GM12878 (cell line): ENCODE results near the gene PCED1B. TPM values are rescaled to one million over a fixed set of nuclear protein-coding genes. Genes with fewer than 3 reads are reported as not detected.

ENCODE experiments used
- ATAC-seq: fragments of 200-7000 bp; cut with Tn5 transposase; 3 replicates; pipeline ENCODE4 v1.9.1; 2020; ENCODE audit warnings: mild to moderate bottlenecking, moderate library complexity
- BruUV-seq: library from RNA; stranded (reverse); fragments of 400-500 nt; replicated peaks from 2 replicates; lab custom pipeline; 2021; lab: Mats Ljungman, UMichigan
- CTCF ChIA-PET: fragments of 300-600 bp; sonication (Branson Sonifier 250); formaldehyde crosslinking; extraction: SDS; loops from one replicate; lab custom pipeline; 2021; ENCODE audit warnings: inconsistent platforms; lab: Yijun Ruan, JAX
- POLR2A ChIA-PET: fragments of 350-600 bp; formaldehyde crosslinking; extraction: SDS; loops from one replicate; lab custom pipeline; 2021; ENCODE audit warnings: inconsistent platforms; lab: Charles Lee
- RAD21 ChIA-PET: fragments of 300-600 bp; sonication (Branson Sonifier 250); formaldehyde crosslinking; loops from one replicate; lab custom pipeline; 2023; ENCODE audit warnings: antibody characterized with exemption; ENCODE audit not compliant: unreplicated experiment; lab: Charles Lee
- SMC1A ChIA-PET: fragments of 300-600 bp; sonication (Branson Sonifier 250); formaldehyde crosslinking; loops from one replicate; lab custom pipeline; 2023; ENCODE audit not compliant: unreplicated experiment, uncharacterized antibody; lab: Charles Lee
- DNase-seq: peaks from one replicate; pipeline ENCODE4 v3.0.0-alpha.2; 2011; ENCODE audit warnings: low read depth, low spot score
- FAIRE-seq: peaks from 3 replicates; lab custom pipeline; 2011; peaks lifted over from hg19 to GRCh38; lab: Jason Lieb, UNC
- H2AFZ ChIP-seq: 2 replicates; pipeline ENCODE4 v1.6.0; 2011; ENCODE audit warnings: low read depth, low read length, control low read depth; ENCODE audit not compliant: control insufficient read depth
- H3K27ac ChIP-seq: 2 replicates; pipeline ENCODE4 v1.5.1; 2011; ENCODE audit warnings: control low read depth; ENCODE audit not compliant: control insufficient read depth, insufficient read depth
- H3K27me3 ChIP-seq, 2 experiments: replicated peaks in 1 of 2; 2 replicates each; pipeline versions ENCODE4 v1.6.0 to v1.6.1; 2011; ENCODE audit warnings: low read length in 1 of 2; ENCODE audit not compliant: control insufficient read depth in 2 of 2, insufficient read depth in 2 of 2
- H3K36me3 ChIP-seq, 2 experiments: 2 replicates each; pipeline ENCODE4 v1.5.1; 2011; ENCODE audit warnings: low read length in 1 of 2; ENCODE audit not compliant: control insufficient read depth in 2 of 2, insufficient read depth in 2 of 2
- H3K4me1 ChIP-seq: 2 replicates; pipeline ENCODE4 v1.6.1; 2011; ENCODE audit warnings: mild to moderate bottlenecking, low read length, moderate library complexity, mixed read lengths; ENCODE audit not compliant: control insufficient read depth, insufficient read depth
- H3K4me2 ChIP-seq: 2 replicates; pipeline ENCODE4 v1.6.0; 2011; ENCODE audit warnings: control low read depth; ENCODE audit not compliant: control insufficient read depth, insufficient read depth
- H3K4me3 ChIP-seq: fragments of 200-600 bp; sonication (generic); 2 replicates; pipeline ENCODE4 v1.5.1; 2016
- H3K79me2 ChIP-seq: 2 replicates; pipeline ENCODE4 v1.6.0; 2011; ENCODE audit warnings: low read length; ENCODE audit not compliant: control insufficient read depth, insufficient read depth
- H3K9ac ChIP-seq: 2 replicates; pipeline ENCODE4 v1.8.0; 2011; ENCODE audit warnings: low read length, control low read depth, mixed read lengths; ENCODE audit not compliant: control insufficient read depth, insufficient read depth
- H3K9me3 ChIP-seq: replicated peaks from 3 replicates; pipeline ENCODE4 v1.5.1; 2011; ENCODE audit warnings: mild to moderate bottlenecking, low read length; ENCODE audit not compliant: control insufficient read depth, insufficient read depth
- H4K20me1 ChIP-seq: 2 replicates; pipeline ENCODE4 v1.6.0; 2011; ENCODE audit not compliant: control insufficient read depth, insufficient read depth
- CHD4 ChIP-seq: fragments of 200-600 bp; sonication (generic); IDR thresholded peaks from 2 replicates; pipeline ENCODE4 v1.6.1; 2016; ENCODE audit warnings: mild to moderate bottlenecking
- EGR1 ChIP-seq, 2 experiments: IDR thresholded peaks; 1 replicate in 1 of 2; 2 replicates in 1 of 2; pipeline ENCODE4 v1.6.1; 2011 to 2012; ENCODE audit warnings: low read depth in 2 of 2, low read length in 2 of 2, borderline replicate concordance in 1 of 2, mild to moderate bottlenecking in 1 of 2, moderate library complexity in 1 of 2
- EP300 ChIP-seq, 2 experiments: fragments of 150-350 bp in 1 of 2; IDR thresholded peaks; 2 replicates each; pipeline ENCODE4 v1.6.1; 2011 to 2012; ENCODE audit warnings: low read depth in 2 of 2, low read length in 2 of 2, borderline replicate concordance in 1 of 2, improper control_type of control experiment in 1 of 2, inconsistent platforms in 1 of 2; ENCODE audit not compliant: control insufficient read depth in 1 of 2
- IRF3 ChIP-seq: fragments of 450-650 bp; IDR thresholded peaks from 2 replicates; pipeline ENCODE4 v1.6.1; 2014; ENCODE audit warnings: mild to moderate bottlenecking
- MXI1 ChIP-seq: fragments of 150-350 bp; IDR thresholded peaks from 2 replicates; pipeline ENCODE4 v1.6.1; 2011; ENCODE audit warnings: low read depth, mild to moderate bottlenecking, inconsistent platforms, low read length, improper control_type of control experiment
- NR2C2 ChIP-seq: IDR thresholded peaks from 2 replicates; pipeline ENCODE4 v1.6.1; 2011; ENCODE audit warnings: borderline replicate concordance, low read depth; ENCODE audit not compliant: control insufficient read depth, insufficient read length
- RAD51 ChIP-seq: fragments of 450-650 bp; IDR thresholded peaks from 2 replicates; pipeline ENCODE4 v1.6.1; 2016; ENCODE audit warnings: moderate library complexity, mild to moderate bottlenecking, inconsistent platforms
- RBBP5 ChIP-seq: fragments of 200-600 bp; sonication (generic); conservative IDR thresholded peaks from 2 replicates; pipeline ENCODE4 v1.6.1; 2016
- RCOR1 ChIP-seq: conservative IDR thresholded peaks from 2 replicates; pipeline ENCODE4 v1.6.1; 2012; ENCODE audit warnings: low read depth, low read length, improper control_type of control experiment
- ZNF207 ChIP-seq: fragments of 450-650 bp; IDR thresholded peaks from 2 replicates; pipeline ENCODE4 v1.6.1; 2014; ENCODE audit warnings: antibody characterized with exemption, mild to moderate bottlenecking, borderline replicate concordance
- whole genome bisulfite sequencing: methylation state at CpG from one replicate; pipeline ENCODE4 v1.1.6; 2016; ENCODE audit warnings: low lambda C conversion rate; ENCODE audit not compliant: insufficient replicate concordance, insufficient coverage; ENCODE audit errors: missing lambda C conversion rate; 5-methylcytosine and 5-hydroxymethylcytosine counted together
- in situ Hi-C: fragments of 300-500 bp; cut with MboI; formaldehyde crosslinking; loops from 9 replicates; pipeline ENCODE4 v1.14.3; 2018; ENCODE audit warnings: mixed read lengths
- intact Hi-C: fragments of 100-400 bp; cut with micrococcal nuclease; formaldehyde crosslinking; loops from one replicate; pipeline ENCODE4 v1.14.2; 2022; ENCODE audit not compliant: unreplicated experiment
- polyA plus RNA-seq, 11 experiments: library from polyadenylated mRNA; depleted of rRNA in 4 of 11; unstranded in 6 of 11; stranded (reverse) in 5 of 11; fragments of >200 nt; fragmentation: Nextera tagmentation in 4 of 11; fragmentation: Illumina TruSeq in 1 of 11; extraction: Ambion mirVana in 4 of 11; extraction: Trizol in 1 of 11; gene quantifications; 1 replicate in 1 of 11; 2 replicates in 10 of 11; pipeline versions ENCODE4 v1.2.1 to v1.2.3, GENCODE V29; 2011 to 2016; ENCODE audit warnings: inconsistent platforms in 2 of 11, missing spikeins in 2 of 11, low read depth in 1 of 11
- total RNA-seq, 4 experiments: library from RNA; depleted of rRNA in 3 of 4; stranded (reverse); fragments of >200 nt in 3 of 4; fragmentation: Illumina TruSeq in 1 of 4; extraction: Trizol in 1 of 4; gene quantifications; 2 replicates each; pipeline versions ENCODE4 v1.2.1 to v1.2.3, GENCODE V29; 2013 to 2021
- TF ChIP-seq, protein P1 (sequence below): fragments of 450-650 bp; IDR thresholded peaks from 2 replicates; pipeline ENCODE4 v1.6.1; 2017; ENCODE audit warnings: mild to moderate bottlenecking
- TF ChIP-seq, protein P2 (sequence below): fragments of 150-350 bp; IDR thresholded peaks from 2 replicates; pipeline ENCODE4 v1.6.1; 2016; ENCODE audit warnings: low read depth, low read length

Gene PCED1B
- total and polyA plus RNA-seq, 10 of the 15 experiments (the other 5 are each of a cell fraction or from before 2014, with no cell fraction given), result 0.80 to 8.8 (median 3.0) TPM

DNA sequence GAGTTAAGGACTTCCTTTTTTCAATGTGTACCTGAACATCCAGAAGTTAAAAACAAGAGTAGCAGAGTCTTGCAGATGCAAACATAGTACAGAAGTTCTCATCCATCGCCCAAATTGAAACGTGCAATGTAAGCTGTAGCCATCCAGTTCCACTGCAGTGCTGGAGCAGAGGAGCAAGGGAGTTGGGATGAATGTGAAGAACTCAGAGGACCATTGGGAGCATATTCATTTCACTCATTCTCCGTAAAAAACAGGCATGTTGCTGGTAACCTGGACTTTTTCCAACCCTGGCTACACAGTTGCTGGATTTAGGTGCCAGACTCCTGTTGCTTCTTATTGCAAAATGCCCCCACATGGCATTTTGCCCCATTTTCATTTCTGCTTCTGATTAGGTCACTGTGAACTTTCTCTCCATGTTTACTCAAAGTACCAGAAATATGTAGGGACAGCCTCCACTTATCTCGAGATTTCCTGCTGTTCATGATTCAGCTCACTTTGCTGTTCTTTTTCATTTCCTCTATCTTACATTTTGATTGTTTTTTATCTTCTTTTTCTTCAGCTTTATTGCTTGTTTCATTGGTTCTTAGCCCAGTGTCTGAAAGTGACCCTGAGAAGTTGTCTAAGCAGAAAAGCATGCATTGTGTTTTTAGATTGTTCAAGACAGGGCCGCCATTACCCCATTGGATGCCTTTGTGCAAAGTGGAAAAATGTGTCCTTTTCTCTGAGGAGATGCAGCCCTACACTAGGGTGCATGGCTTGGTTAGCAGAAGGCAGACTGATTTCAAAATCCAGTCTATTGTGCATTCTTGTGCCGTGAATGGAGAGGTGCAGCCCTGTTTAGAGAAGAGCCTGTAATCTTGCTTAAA is 109.4 kb downstream of the PCED1B start (continued):
- TF ChIP-seq, protein P1, sequence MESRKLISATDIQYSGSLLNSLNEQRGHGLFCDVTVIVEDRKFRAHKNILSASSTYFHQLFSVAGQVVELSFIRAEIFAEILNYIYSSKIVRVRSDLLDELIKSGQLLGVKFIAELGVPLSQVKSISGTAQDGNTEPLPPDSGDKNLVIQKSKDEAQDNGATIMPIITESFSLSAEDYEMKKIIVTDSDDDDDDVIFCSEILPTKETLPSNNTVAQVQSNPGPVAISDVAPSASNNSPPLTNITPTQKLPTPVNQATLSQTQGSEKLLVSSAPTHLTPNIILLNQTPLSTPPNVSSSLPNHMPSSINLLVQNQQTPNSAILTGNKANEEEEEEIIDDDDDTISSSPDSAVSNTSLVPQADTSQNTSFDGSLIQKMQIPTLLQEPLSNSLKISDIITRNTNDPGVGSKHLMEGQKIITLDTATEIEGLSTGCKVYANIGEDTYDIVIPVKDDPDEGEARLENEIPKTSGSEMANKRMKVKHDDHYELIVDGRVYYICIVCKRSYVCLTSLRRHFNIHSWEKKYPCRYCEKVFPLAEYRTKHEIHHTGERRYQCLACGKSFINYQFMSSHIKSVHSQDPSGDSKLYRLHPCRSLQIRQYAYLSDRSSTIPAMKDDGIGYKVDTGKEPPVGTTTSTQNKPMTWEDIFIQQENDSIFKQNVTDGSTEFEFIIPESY, result no peak
- TF ChIP-seq EP300 (IDR thresholded peaks at IDR 0.05; ENCODE audit: borderline replicate concordance in 1 of 2, control insufficient read depth in 1 of 2, low read depth in 2 of 2, low read length in 2 of 2) (no peak), RBBP5 (no peak), EGR1 (IDR thresholded peaks at IDR 0.05; ENCODE audit: borderline replicate concordance in 1 of 2, low read depth in 2 of 2, low read length in 2 of 2) (no peak)

GRCh38 chr12:47189728-47190127 is 110.3 kb downstream of the PCED1B start:
- ATAC-seq (no peak), FAIRE-seq (no peak), DNase-seq (no peak)
- H3K9ac ChIP-seq, result no peak overlapping the region
- 87% methylated on average over 3 of the region's 3 CpGs for WGBS
- no peak overlapping the region for H2AFZ ChIP-seq
- SMC1A ChIA-PET, result interaction anchor here (1.6 kb wide), 1 partner anchor 24 kb away, joined by 3 read pairs; no protein-coding TSS in a partner anchor
- H3K27me3 ChIP-seq, result no peaks in the 10 kb centered on the region
- no peaks in the 10 kb centered on the region for H3K9me3 ChIP-seq
- H3K27ac ChIP-seq, result no peak overlapping the region
- H3K4me3 ChIP-seq, result no peak overlapping the region
- POLR2A ChIA-PET, result no interaction called here
- RAD21 ChIA-PET, result interaction anchor here (1.6 kb wide), 1 partner anchor 18 kb away, joined by 6 read pairs; no protein-coding TSS in a partner anchor
- H3K36me3 ChIP-seq, result no peaks in the 10 kb centered on the region
- H3K79me2 ChIP-seq, result no peaks in the 10 kb centered on the region
- peak overlapping the region; percentile 57; the same call in 1 of the 2 replicates for H3K4me2 ChIP-seq
- H4K20me1 ChIP-seq, result no peaks in the 10 kb centered on the region
- peaks cover 19% of the 10 kb centered on the region for H3K4me1 ChIP-seq
- CTCF ChIA-PET, result no interaction called here
- BruUV-seq, result no TSS peak
- intact Hi-C loops, result no loop called here
- in situ Hi-C loops, result no loop called here
- TF ChIP-seq RAD51, result no peak
- TF ChIP-seq EP300 (IDR thresholded peaks at IDR 0.05; ENCODE audit: borderline replicate concordance in 1 of 2, control insufficient read depth in 1 of 2, low read depth in 2 of 2, low read length in 2 of 2), result no peak
- no peak for TF ChIP-seq IRF3
- TF ChIP-seq MXI1, result no peak
- TF ChIP-seq, protein P2, sequence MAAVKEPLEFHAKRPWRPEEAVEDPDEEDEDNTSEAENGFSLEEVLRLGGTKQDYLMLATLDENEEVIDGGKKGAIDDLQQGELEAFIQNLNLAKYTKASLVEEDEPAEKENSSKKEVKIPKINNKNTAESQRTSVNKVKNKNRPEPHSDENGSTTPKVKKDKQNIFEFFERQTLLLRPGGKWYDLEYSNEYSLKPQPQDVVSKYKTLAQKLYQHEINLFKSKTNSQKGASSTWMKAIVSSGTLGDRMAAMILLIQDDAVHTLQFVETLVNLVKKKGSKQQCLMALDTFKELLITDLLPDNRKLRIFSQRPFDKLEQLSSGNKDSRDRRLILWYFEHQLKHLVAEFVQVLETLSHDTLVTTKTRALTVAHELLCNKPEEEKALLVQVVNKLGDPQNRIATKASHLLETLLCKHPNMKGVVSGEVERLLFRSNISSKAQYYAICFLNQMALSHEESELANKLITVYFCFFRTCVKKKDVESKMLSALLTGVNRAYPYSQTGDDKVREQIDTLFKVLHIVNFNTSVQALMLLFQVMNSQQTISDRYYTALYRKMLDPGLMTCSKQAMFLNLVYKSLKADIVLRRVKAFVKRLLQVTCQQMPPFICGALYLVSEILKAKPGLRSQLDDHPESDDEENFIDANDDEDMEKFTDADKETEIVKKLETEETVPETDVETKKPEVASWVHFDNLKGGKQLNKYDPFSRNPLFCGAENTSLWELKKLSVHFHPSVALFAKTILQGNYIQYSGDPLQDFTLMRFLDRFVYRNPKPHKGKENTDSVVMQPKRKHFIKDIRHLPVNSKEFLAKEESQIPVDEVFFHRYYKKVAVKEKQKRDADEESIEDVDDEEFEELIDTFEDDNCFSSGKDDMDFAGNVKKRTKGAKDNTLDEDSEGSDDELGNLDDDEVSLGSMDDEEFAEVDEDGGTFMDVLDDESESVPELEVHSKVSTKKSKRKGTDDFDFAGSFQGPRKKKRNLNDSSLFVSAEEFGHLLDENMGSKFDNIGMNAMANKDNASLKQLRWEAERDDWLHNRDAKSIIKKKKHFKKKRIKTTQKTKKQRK, result no peak
- TF ChIP-seq RCOR1, result no peak
- no peak for TF ChIP-seq ZNF207
- no peak for TF ChIP-seq NR2C2
- no peak for TF ChIP-seq CHD4
